ENCODE results near the gene WDR45B.

DNA sequence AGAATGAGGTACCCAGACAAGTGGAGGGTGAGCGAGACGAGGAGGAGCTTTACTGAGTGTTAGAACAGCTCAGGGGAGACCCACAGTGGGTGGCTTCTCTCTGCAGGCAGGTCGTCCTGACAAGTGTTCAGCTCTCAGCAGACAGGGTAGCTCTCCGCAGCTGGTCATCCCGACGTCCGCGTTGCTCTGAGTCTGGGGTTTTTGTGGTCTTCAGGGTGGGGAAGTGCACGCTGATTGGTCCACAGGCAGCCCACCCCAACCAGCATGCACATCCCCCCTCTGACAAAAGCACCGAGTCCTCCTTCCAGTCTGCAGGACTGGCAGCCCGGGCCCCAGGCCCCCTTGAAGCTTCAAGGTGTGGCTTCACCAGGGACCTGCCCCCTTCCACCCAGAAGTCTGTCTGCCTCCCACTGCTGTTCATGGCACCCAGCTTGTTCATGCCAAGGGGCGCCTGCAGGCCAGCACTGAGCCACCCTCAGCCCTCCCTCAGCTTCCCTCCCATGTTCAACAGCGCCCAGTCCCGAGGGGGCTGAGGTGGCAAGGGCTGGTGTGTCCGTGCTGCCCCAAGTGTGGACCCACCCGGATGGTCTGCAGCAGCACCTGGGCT is 19.9 kb upstream of the WDR45B start:
- TF ChIP-seq TCF7L2 (IDR thresholded peaks at IDR 0.05; ENCODE audit: low read depth, low read length) (no peak), SIN3A (IDR thresholded peaks at IDR 0.05; ENCODE audit: borderline replicate concordance, insufficient read depth, low read depth, low read length) (no peak), POLR2AphosphoS5 (IDR thresholded peaks at IDR 0.05; ENCODE audit: low read depth, low read length) (no peak)
